Fibroblast of lung (primary cell): ENCODE results near the gene CEP250.

Experiments used
- CTCF ChIP-seq, 2 donors: IDR thresholded peaks in 1 of 2; conservative IDR thresholded peaks in 1 of 2; 1 replicate in 1 of 2; 2 replicates in 1 of 2; pipeline ENCODE4 v1.5.1; 2011 to 2012; ENCODE audit warnings: low read length in 2 of 2, control low read depth in 1 of 2, inconsistent platforms in 1 of 2, low read depth in 1 of 2, mild to moderate bottlenecking in 1 of 2
- EZH2 ChIP-seq: IDR thresholded peaks from 2 replicates; pipeline ENCODE4 v1.5.1; 2012; ENCODE audit warnings: low read length, control low read depth, mild to moderate bottlenecking; ENCODE audit errors: missing control alignments

GRCh38 chr20:35552914-35553313 lies 97.5 kb downstream of the CEP250 start:
- TF ChIP-seq CTCF (conservative IDR thresholded peaks at IDR 0.05 in 1 of 2, IDR thresholded peaks at IDR 0.05 in 1 of 2; ENCODE audit: low read depth in 1 of 2, low read length in 2 of 2) = no peak
- TF ChIP-seq EZH2 = no peak
